ENCODE results near the gene EVPL.

Gene EVPL

DNA sequence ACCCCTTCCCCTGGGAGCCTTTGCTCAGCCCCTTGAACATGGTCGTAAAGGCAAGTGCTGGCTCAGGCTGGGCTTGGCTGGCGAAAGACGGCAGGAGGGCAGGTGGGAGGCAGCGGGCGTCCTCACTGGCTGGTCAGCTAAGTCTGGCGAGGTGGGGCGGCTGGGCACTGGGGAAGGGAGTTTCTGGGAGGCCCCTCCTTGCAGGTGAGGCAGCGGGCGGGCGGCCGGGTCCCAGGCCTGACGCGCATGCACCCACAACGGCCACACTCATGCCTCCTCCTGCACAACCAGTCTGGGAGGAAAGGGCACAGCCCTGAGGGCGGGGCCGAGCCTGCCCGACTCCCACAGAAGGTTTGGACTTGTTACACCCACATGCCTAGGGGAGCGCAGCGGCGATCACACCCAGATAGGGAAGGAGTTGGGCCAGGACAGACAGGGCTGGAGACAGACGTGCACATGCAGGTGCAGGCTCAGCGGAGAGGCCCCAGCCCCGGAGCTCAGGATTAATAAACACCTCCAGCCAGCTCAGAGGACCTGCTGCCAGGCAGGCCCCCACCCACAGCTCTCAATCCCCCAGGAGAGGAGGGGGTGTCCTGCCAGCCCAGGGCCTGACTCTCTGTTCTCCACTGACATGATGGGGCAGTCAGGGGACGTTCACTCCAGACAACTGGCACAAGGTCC is at the start of gene EVPL:
Gene EVPL, minus strand, starts transcription at position 148 of the 681 bp plus-strand sequence. Its CDS starts 108 bp downstream, at position 40.
- peak; percentile 84 for DNase-seq
- peak within 1 kb of the TSS; percentile 23 for H3K4me3 ChIP-seq (ENCODE audit: low read depth, low read length)
- peaks cover 3% of the 10 kb centered on the region for H3K9me3 ChIP-seq (ENCODE audit: severe bottlenecking)
- TF ChIP-seq, protein P1, sequence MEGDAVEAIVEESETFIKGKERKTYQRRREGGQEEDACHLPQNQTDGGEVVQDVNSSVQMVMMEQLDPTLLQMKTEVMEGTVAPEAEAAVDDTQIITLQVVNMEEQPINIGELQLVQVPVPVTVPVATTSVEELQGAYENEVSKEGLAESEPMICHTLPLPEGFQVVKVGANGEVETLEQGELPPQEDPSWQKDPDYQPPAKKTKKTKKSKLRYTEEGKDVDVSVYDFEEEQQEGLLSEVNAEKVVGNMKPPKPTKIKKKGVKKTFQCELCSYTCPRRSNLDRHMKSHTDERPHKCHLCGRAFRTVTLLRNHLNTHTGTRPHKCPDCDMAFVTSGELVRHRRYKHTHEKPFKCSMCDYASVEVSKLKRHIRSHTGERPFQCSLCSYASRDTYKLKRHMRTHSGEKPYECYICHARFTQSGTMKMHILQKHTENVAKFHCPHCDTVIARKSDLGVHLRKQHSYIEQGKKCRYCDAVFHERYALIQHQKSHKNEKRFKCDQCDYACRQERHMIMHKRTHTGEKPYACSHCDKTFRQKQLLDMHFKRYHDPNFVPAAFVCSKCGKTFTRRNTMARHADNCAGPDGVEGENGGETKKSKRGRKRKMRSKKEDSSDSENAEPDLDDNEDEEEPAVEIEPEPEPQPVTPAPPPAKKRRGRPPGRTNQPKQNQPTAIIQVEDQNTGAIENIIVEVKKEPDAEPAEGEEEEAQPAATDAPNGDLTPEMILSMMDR (IDR thresholded peaks at IDR 0.05; ENCODE audit: low read depth, low read length), result no peak
- H3K36me3 ChIP-seq, result no peaks in the 10 kb centered on the region; the same call in 1 of the 2 replicates
- peak within 1 kb of the TSS; percentile 64 for H3K27ac ChIP-seq
- no peaks in the 10 kb centered on the region for H3K27me3 ChIP-seq (ENCODE audit: insufficient read depth, low read depth, severe bottlenecking)

DNA sequence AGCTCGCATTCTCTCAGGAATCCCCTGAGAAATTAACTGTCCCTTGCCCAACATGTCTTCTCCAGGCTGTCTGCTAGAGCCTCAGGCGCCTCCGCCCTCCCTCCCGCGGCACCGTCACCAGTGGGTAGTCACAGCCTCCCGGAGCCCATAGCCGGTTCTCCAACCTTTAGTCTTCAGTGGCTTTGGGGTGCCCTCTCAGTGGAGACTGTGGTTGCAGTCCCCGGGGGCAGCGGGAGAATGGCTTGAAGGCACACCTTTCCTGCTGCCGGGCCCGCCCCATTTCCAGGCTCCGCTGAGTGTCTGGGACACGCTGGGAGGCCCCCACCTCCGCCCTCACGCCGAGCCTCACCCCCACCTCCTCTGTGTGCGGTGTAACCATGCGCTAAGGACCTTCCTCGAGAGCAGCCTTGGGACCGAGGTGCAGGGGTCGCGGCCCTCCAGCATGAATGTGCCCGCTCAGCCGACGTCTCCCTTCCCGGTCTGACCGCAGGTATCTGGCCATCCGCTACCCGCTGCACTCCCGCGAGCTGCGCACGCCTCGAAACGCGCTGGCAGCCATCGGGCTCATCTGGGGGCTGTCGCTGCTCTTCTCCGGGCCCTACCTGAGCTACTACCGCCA is 49.1 kb upstream of the EVPL start:
- no peaks in the 10 kb centered on the region; the same call in 1 of the 2 replicates for H3K36me3 ChIP-seq
- peaks cover 3% of the 10 kb centered on the region for H3K9me3 ChIP-seq (ENCODE audit: severe bottlenecking)
- TF ChIP-seq, protein P1 (IDR thresholded peaks at IDR 0.05; ENCODE audit: low read depth, low read length), result no peak
- no peak overlapping the region for H3K27ac ChIP-seq
- peak overlapping the region; percentile 21 for H3K4me3 ChIP-seq (ENCODE audit: low read depth, low read length)
- peaks cover 25% of the 10 kb centered on the region for H3K27me3 ChIP-seq (ENCODE audit: insufficient read depth, low read depth, severe bottlenecking)
- no peak for DNase-seq

DNA sequence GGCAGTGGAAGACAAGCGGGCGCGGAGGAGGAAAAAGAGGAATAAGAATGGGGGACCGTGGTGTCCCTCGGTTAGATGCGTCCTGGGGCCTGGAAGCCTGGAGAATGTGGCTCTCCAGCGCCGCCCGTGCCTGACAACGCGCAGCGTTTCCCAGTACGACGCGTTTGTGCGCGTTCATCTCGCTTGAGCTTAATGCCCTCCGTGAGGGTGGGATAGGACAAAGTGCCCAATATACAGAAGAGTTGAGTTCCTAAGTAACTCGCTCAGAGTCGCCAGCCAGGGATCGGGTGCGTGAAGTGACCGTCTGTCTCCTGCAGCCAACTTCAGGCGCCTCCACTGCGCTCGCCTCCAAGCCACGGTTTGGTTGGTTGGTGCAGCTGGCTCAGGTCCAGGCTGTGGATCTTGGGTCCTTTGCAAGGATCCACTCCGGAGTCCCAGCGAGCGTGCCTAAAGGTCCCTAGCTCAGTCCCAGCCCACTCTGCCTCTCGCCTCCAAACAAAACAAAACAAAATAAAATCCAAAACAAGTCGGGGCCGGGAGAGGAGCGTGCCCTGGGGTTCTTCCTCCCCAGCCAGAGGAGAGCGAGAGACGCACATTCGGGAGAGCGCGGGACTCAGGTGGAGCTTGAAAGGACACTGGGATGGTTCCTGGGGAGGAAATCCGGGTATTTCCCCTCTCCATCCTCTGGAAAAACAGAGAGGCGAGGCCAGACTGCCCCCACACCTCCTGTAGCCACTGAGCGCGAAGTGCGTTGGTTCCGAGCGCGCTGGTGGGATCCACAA is 48.4 kb upstream of the EVPL start:
- TF ChIP-seq, protein P1 (IDR thresholded peaks at IDR 0.05; ENCODE audit: low read depth, low read length), result peak; percentile 56; the same call in 1 of the 2 replicates
- Histone ChIP-seq H3K27ac (no peak overlapping the region), H3K36me3 (peaks cover 3% of the 10 kb centered on the region), H3K9me3 (ENCODE audit: severe bottlenecking) (peaks cover 3% of the 10 kb centered on the region), H3K4me3 (ENCODE audit: low read depth, low read length) (peak overlapping the region; percentile 21), H3K27me3 (ENCODE audit: insufficient read depth, low read depth, severe bottlenecking) (peaks cover 25% of the 10 kb centered on the region)
- DNase-seq, result no peak

DNA sequence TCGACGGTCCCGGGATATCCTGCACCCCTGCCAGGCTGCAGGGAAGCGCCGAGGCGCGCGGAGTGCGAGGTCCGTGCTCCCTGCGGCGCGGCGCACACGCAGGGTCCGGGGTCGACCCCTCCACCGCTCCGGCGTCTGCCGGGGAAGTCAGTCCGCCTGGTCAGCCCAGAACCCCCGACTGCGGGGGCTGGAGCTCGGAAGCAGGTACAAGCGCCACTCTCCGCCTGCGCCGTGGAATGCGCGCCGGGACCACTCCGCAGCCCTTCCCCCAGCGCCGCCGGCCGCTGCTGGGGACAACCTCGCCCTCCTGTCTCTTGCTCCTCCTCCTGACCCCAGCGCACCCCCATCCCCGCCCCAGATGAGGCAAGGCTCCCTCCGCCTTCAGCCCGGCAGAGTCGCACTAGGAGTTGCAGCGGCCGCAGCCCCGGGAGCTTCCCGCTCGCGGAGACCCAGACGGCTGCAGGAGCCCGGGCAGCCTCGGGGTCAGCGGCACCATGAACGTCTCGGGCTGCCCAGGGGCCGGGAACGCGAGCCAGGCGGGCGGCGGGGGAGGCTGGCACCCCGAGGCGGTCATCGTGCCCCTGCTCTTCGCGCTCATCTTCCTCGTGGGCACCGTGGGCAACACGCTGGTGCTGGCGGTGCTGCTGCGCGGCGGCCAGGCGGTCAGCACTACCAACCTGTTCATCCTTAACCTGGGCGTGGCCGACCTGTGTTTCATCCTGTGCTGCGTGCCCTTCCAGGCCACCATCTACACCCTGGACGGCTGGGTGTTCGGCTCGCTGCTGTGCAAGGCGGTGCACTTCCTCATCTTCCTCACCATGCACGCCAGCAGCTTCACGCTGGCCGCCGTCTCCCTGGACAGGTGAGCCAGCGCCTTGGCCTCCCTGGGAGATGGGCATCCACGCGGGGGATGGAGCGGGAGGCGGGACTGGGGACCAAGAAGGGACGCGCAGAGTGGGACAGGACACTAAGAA is 47.6 kb upstream of the EVPL start, which contains the start of gene GALR2:
Gene GALR2, plus strand, starts transcription at position 392 of the 974 bp plus-strand sequence. Its CDS starts 103 bp downstream, at position 495.
- DNase-seq, result no peak
- Histone ChIP-seq H3K27me3 (ENCODE audit: insufficient read depth, low read depth, severe bottlenecking) (peaks cover 25% of the 10 kb centered on the region), H3K9me3 (ENCODE audit: severe bottlenecking) (peaks cover 3% of the 10 kb centered on the region), H3K36me3 (peaks cover 9% of the 10 kb centered on the region), H3K4me3 (ENCODE audit: low read depth, low read length) (peak within 1 kb of the TSS; percentile 21), H3K27ac (no peak within 1 kb of the TSS)
- TF ChIP-seq, protein P1 (IDR thresholded peaks at IDR 0.05; ENCODE audit: low read depth, low read length), result no peak

Data from WERI-Rb-1 (cell line).